B cell (primary cell): Measurements from ENCODE around the gene CILP2. TPM values are rescaled to one million over a fixed set of nuclear protein-coding genes. Genes with fewer than 3 reads are reported as not detected.
A peak's percentile ranks its signal among the peaks of the same experiment; 100 is the strongest.

Experiments used
- ATAC-seq: fragments of 200-7000 bp; cut with Tn5 transposase; one replicate; pipeline ENCODE4 v1.10.0; 2021; ENCODE audit warnings: low read depth, mild to moderate bottlenecking, moderate number of reproducible peaks, moderate library complexity
- CTCF ChIA-PET: fragments of 350-600 bp; sonication (Branson Sonifier 250); formaldehyde crosslinking; loops from one replicate; lab custom pipeline; 2021; ENCODE audit warnings: antibody characterized with exemption, inconsistent platforms; lab: Charles Lee
- POLR2A ChIA-PET: fragments of 350-600 bp; sonication (Branson Sonifier 250); formaldehyde crosslinking; loops from one replicate; lab custom pipeline; 2021; ENCODE audit warnings: antibody characterized with exemption; lab: Charles Lee
- DNase-seq: peaks from one replicate; pipeline ENCODE4 v3.0.0; 2013
- H2AFZ ChIP-seq: 2 replicates; pipeline ENCODE4 v1.6.1; 2012; ENCODE audit warnings: mild to moderate bottlenecking, low read depth, low read length; ENCODE audit not compliant: insufficient read depth, poor library complexity, severe bottlenecking
- H3K27ac ChIP-seq, 2 donors: 1 replicate in 1 of 2; 2 replicates in 1 of 2; pipeline ENCODE4 v1.5.1; 2012 to 2013; ENCODE audit warnings: low read length in 2 of 2, mild to moderate bottlenecking in 2 of 2, moderate library complexity in 1 of 2
- H3K27me3 ChIP-seq, 4 experiments: fragments of 200-600 bp in 1 of 4; sonication (generic) in 1 of 4; replicated peaks in 1 of 4; 1 replicate in 2 of 4; 2 replicates in 2 of 4; pipeline versions ENCODE4 v1.6.1 to v1.7.0; 2013 to 2016; ENCODE audit warnings: low read length in 3 of 4, mild to moderate bottlenecking in 2 of 4, mixed read lengths in 1 of 4, moderate library complexity in 1 of 4; ENCODE audit not compliant: insufficient read depth in 4 of 4, control insufficient read depth in 3 of 4; ENCODE audit errors: control extremely low read depth in 1 of 4
- H3K36me3 ChIP-seq, 2 experiments: replicated peaks in 1 of 2; 1 replicate in 1 of 2; 2 replicates in 1 of 2; pipeline versions ENCODE4 v1.6.1 to v1.7.1; 2013; ENCODE audit warnings: low read length in 1 of 2; ENCODE audit not compliant: insufficient read depth in 2 of 2, control insufficient read depth in 1 of 2; ENCODE audit errors: control extremely low read depth in 1 of 2, extremely low read depth in 1 of 2
- H3K4me1 ChIP-seq, 2 donors: fragments of 200-600 bp in 1 of 2; sonication (generic) in 1 of 2; 1 replicate in 1 of 2; 2 replicates in 1 of 2; pipeline versions ENCODE4 v1.5.1 to v1.6.1; 2013 to 2017; ENCODE audit warnings: low read length in 2 of 2; ENCODE audit not compliant: control insufficient read depth in 2 of 2, insufficient read depth in 2 of 2
- H3K4me2 ChIP-seq: replicated peaks from 2 replicates; pipeline ENCODE3; 2012; ENCODE audit warnings: mild to moderate bottlenecking, low read depth, low read length; ENCODE audit not compliant: poor library complexity, severe bottlenecking
- H3K4me3 ChIP-seq, 5 experiments: fragments of 200-600 bp in 1 of 5; sonication (generic) in 1 of 5; 1 replicate in 3 of 5; 2 replicates in 2 of 5; pipeline versions ENCODE4 v1.5.1 to v1.7.0; 2011 to 2016; ENCODE audit warnings: low read length in 4 of 5, mild to moderate bottlenecking in 4 of 5, low read depth in 2 of 5, control low read depth in 1 of 5, moderate library complexity in 1 of 5; ENCODE audit not compliant: insufficient read depth in 1 of 5; ENCODE audit errors: control extremely low read depth in 1 of 5, extremely low read depth in 1 of 5
- H3K79me2 ChIP-seq: fragments of 200-600 bp; sonication (generic); one replicate; pipeline ENCODE4 v1.6.0; 2016; ENCODE audit warnings: low read length; ENCODE audit not compliant: control insufficient read depth, insufficient read depth
- H3K9ac ChIP-seq: fragments of 200-600 bp; sonication (generic); 2 replicates; pipeline ENCODE4 v1.6.1; 2017; ENCODE audit warnings: mild to moderate bottlenecking, low read length, moderate library complexity
- H3K9me3 ChIP-seq, 3 donors: one replicate each; pipeline versions ENCODE4 v1.6.1 to v1.7.1; 2013; ENCODE audit warnings: low read length in 2 of 3; ENCODE audit not compliant: control insufficient read depth in 2 of 3, insufficient read depth in 1 of 3; ENCODE audit errors: control extremely low read depth in 1 of 3
- H4K20me1 ChIP-seq: 2 replicates; pipeline ENCODE4 v1.6.0; 2012; ENCODE audit warnings: mild to moderate bottlenecking, low read length; ENCODE audit not compliant: insufficient read depth, control insufficient read depth, poor library complexity, severe bottlenecking
- H3K27ac Mint-ChIP-seq: one replicate; pipeline ENCODE4 v1.8.0; 2021; ENCODE audit warnings: mixed read lengths
- H3K27me3 Mint-ChIP-seq: one replicate; pipeline ENCODE4 v1.8.0; 2021; ENCODE audit warnings: mixed read lengths
- H3K4me1 Mint-ChIP-seq: one replicate; pipeline ENCODE4 v1.8.0; 2021; ENCODE audit warnings: mixed read lengths
- H3K4me3 Mint-ChIP-seq: one replicate; pipeline ENCODE4 v1.8.0; 2021; ENCODE audit warnings: mixed read lengths
- H3K9me3 Mint-ChIP-seq: one replicate; pipeline ENCODE4 v1.8.0; 2022; ENCODE audit warnings: mixed read lengths; ENCODE audit not compliant: insufficient read depth
- CTCF ChIP-seq: fragments of 200-600 bp; IDR thresholded peaks from one replicate; pipeline ENCODE4 v1.8.0; 2022; ENCODE audit warnings: antibody characterized with exemption, mild to moderate bottlenecking
- EZH2 ChIP-seq: IDR thresholded peaks from 2 replicates; pipeline ENCODE4 v1.6.1; 2012; ENCODE audit warnings: borderline replicate concordance, low read depth, mild to moderate bottlenecking, moderate library complexity, low read length; ENCODE audit not compliant: insufficient read depth, poor library complexity, severe bottlenecking
- WGBS: methylation state at CpG from one replicate; pipeline ENCODE4 v1.1.5; 2013; ENCODE audit warnings: missing lambda C conversion rate; ENCODE audit not compliant: insufficient coverage; 5-methylcytosine and 5-hydroxymethylcytosine counted together
- intact Hi-C: fragments of 100-400 bp; cut with micrococcal nuclease; formaldehyde crosslinking; loops from one replicate; pipeline ENCODE4 v1.10.0; 2022
- polyA plus RNA-seq: library from polyadenylated mRNA; depleted of rRNA; stranded (reverse); fragments of >200 nt; gene quantifications from 2 replicates; pipeline ENCODE4 v1.2.3, GENCODE V29; 2012
- total RNA-seq, 2 donors: library from RNA; stranded (reverse); fragments of 120-200 nt in 1 of 2; gene quantifications; 1 replicate in 1 of 2; 2 replicates in 1 of 2; pipeline versions ENCODE4 v1.2.3 to v1.2.4, GENCODE V29; 2013 to 2022

CILP2 gene
- total and polyA plus RNA-seq, 2 donors (not counting 1 experiment from before 2014, with no cell fraction given): 0.04 to 0.12 TPM

DNA sequence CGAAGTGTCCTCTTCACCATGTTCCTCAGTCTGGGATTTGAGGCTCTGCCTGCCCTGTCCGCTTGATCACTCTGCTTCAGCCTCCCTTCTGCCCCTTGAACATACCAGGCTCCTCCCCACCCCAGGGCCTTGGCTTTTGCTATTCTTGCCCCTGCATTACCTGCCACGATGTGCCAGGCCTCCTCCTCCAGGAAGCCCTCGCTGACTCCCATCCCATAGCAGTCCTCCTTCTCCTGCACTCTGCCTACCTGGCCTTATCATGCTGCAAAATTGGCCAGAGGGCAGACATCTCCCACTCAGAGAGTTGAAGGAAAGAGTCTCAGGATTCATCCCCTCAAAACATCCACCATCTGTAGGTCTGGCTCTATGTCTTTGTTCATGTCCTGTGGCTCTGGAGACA, 7.2 kb upstream of the CILP2 start:
- no peak overlapping the region for H2AFZ ChIP-seq
- Mint-ChIP-seq H3K4me1 (peaks cover 11% of the 10 kb centered on the region), H3K4me3 (no peak overlapping the region), H3K27me3 (no peaks in the 10 kb centered on the region), H3K9me3 (no peaks in the 10 kb centered on the region), H3K27ac (peak overlapping the region; percentile 26)
- H3K79me2 ChIP-seq: peaks cover 11% of the 10 kb centered on the region
- peaks cover 0 to 3% (median 0%) of the 10 kb centered on the region in 3 donors for H3K9me3 ChIP-seq
- ChIA-PET POLR2A (interaction anchor here (0.6 kb wide), 1 partner anchor 14 kb away, joined by 5 read pairs; no protein-coding TSS in a partner anchor), CTCF (interaction anchor here (0.6 to 7.5 kb wide), 10 partner anchors 8 to 428 kb away, joined by 3 to 88 read pairs (median 5); partner anchors contain the start of genes ATP13A1 and GMIP)
- peaks cover 11 to 22% of the 10 kb centered on the region in 2 donors for H3K4me1 ChIP-seq
- DNase-seq (no peak), ATAC-seq (no peak)
- H3K27me3 ChIP-seq: no peaks in the 10 kb centered on the region
- no peak overlapping the region for H3K9ac ChIP-seq
- H3K4me3 ChIP-seq: no peak overlapping the region
- intact Hi-C loops: no loop called here
- H3K27ac ChIP-seq: no peak overlapping the region
- 90% methylated on average over 4 of the region's 4 CpGs for WGBS
- no peak overlapping the region for H3K4me2 ChIP-seq
- peaks cover 0 to 22% of the 10 kb centered on the region in 2 experiments for H3K36me3 ChIP-seq
- H4K20me1 ChIP-seq: peaks cover 15% of the 10 kb centered on the region
- TF ChIP-seq CTCF (no peak), EZH2 (no peak)
